HepG2 (cell line): ENCODE data around the gene SNPH.

Experiments
- AFF4 ChIP-seq: sonication (generic); formaldehyde crosslinking; IDR thresholded peaks from 2 replicates; pipeline ENCODE4 v1.4.0; 2020; ENCODE audit warnings: missing genetic modification reagents
- AKNA ChIP-seq: sonication (generic); formaldehyde crosslinking; IDR thresholded peaks from 2 replicates; pipeline ENCODE4 v1.4.0; 2020; ENCODE audit warnings: missing genetic modification reagents, borderline replicate concordance
- CTCF ChIP-seq: sonication (generic); formaldehyde crosslinking; IDR thresholded peaks from 2 replicates; pipeline ENCODE4 v1.5.0; 2020; ENCODE audit warnings: mild to moderate bottlenecking, missing genetic modification reagents, moderate library complexity
- EP300 ChIP-seq, 3 experiments: sonication (generic) in 1 of 3; formaldehyde crosslinking in 1 of 3; IDR thresholded peaks; 2 replicates each; pipeline versions ENCODE4 v1.5.1 to v1.6.1; 2011 to 2020; ENCODE audit warnings: low read depth in 2 of 3, low read length in 2 of 3, borderline replicate concordance in 1 of 3, improper control_type of control experiment in 1 of 3, mild to moderate bottlenecking in 1 of 3, missing genetic modification reagents in 1 of 3, moderate library complexity in 1 of 3
- EZH2 ChIP-seq: conservative IDR thresholded peaks from 2 replicates; pipeline ENCODE4 v1.6.1; 2012; ENCODE audit warnings: mild to moderate bottlenecking, low read depth, low read length, moderate library complexity
- FOSL2 ChIP-seq: sonication (generic); formaldehyde crosslinking; IDR thresholded peaks from 2 replicates; pipeline ENCODE4 v1.4.0; 2020; ENCODE audit warnings: missing genetic modification reagents
- FOXM1 ChIP-seq: sonication (generic); formaldehyde crosslinking; IDR thresholded peaks from 2 replicates; pipeline ENCODE4 v1.5.0; 2020; ENCODE audit warnings: missing genetic modification reagents
- NFRKB ChIP-seq: fragments of 450-650 bp; IDR thresholded peaks from 2 replicates; pipeline ENCODE4 v1.6.1; 2017
- YY1 ChIP-seq: IDR thresholded peaks from 2 replicates; pipeline ENCODE4 v1.6.1; 2011; ENCODE audit warnings: low read length, low read depth, moderate library complexity, mild to moderate bottlenecking; ENCODE audit not compliant: insufficient read depth, insufficient replicate concordance
- ZBTB21 ChIP-seq: sonication (generic); formaldehyde crosslinking; IDR thresholded peaks from 2 replicates; pipeline ENCODE4 v1.4.0; 2020; ENCODE audit warnings: missing genetic modification reagents
- ZNF484 ChIP-seq: sonication (generic); formaldehyde crosslinking; IDR thresholded peaks from 2 replicates; pipeline ENCODE4 v1.5.1; 2020; ENCODE audit warnings: mild to moderate bottlenecking, low read depth, missing genetic modification reagents, borderline replicate concordance
- ZNF510 ChIP-seq: sonication (generic); formaldehyde crosslinking; IDR thresholded peaks from 2 replicates; pipeline ENCODE4 v1.4.0; 2020; ENCODE audit warnings: low read depth, mild to moderate bottlenecking, missing genetic modification reagents
- ZNF660 ChIP-seq: sonication (generic); formaldehyde crosslinking; IDR thresholded peaks from 2 replicates; pipeline ENCODE4 v1.5.1; 2020; ENCODE audit warnings: mild to moderate bottlenecking, low read depth, missing genetic modification reagents, borderline replicate concordance
- TF ChIP-seq, protein P1 (sequence below): sonication (generic); formaldehyde crosslinking; conservative IDR thresholded peaks from 2 replicates; pipeline ENCODE4 v1.4.0; 2020; ENCODE audit warnings: missing genetic modification reagents

DNA sequence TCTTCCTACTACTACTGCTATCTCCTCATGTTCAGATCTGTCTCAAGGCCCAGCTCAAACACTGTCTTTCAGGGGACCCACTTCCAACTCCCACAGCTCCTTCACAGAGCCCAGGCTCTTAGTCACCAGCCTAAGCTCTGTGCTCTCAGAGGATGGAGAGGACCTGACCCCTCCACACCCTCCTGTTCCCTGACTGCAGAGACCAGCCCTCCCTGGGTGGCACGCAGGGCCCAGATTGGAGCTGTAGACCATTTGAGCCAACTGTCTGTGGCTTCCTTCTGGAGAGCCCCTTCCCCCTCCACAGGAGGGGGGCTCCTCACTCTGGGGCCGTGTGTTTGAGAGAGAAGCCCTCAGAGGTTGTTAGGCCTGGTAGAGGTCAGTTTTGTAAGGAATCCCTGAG lies 9.8 kb downstream of the SNPH start:
- TF ChIP-seq AFF4 (CRISPR knock-in tag) (no peak), CTCF (CRISPR knock-in tag) (no peak), EZH2 (no peak), EP300 (IDR thresholded peaks at IDR 0.05; ENCODE audit: low read depth in 2 of 2, low read length in 2 of 2) (no peak), EP300 (CRISPR knock-in tag; IDR thresholded peaks at IDR 0.05; ENCODE audit: borderline replicate concordance) (no peak), ZNF510 (no peak), ZNF484 (no peak), NFRKB (no peak), ZBTB21 (no peak), FOSL2 (CRISPR knock-in tag) (no peak), AKNA (CRISPR knock-in tag) (no peak), ZNF660 (no peak), FOXM1 (CRISPR knock-in tag) (no peak), YY1 (no peak)
- TF ChIP-seq, protein P1, sequence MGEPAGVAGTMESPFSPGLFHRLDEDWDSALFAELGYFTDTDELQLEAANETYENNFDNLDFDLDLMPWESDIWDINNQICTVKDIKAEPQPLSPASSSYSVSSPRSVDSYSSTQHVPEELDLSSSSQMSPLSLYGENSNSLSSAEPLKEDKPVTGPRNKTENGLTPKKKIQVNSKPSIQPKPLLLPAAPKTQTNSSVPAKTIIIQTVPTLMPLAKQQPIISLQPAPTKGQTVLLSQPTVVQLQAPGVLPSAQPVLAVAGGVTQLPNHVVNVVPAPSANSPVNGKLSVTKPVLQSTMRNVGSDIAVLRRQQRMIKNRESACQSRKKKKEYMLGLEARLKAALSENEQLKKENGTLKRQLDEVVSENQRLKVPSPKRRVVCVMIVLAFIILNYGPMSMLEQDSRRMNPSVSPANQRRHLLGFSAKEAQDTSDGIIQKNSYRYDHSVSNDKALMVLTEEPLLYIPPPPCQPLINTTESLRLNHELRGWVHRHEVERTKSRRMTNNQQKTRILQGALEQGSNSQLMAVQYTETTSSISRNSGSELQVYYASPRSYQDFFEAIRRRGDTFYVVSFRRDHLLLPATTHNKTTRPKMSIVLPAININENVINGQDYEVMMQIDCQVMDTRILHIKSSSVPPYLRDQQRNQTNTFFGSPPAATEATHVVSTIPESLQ, result no peak
